DOHH2 (cell line): ENCODE results near the gene FAM168B.

Source experiments
- CTCF ChIP-seq: fragments of 200-600 bp; sonication (generic); IDR thresholded peaks from one replicate; pipeline ENCODE4 v1.5.1; 2014; ENCODE audit warnings: antibody characterized with exemption, mild to moderate bottlenecking, low read depth, low read length; ENCODE audit not compliant: poor library complexity, severe bottlenecking
- EZH2phosphoT487 ChIP-seq: fragments of 200-600 bp; sonication (generic); IDR thresholded peaks from 2 replicates; pipeline ENCODE4 v1.6.1; 2017; ENCODE audit warnings: borderline replicate concordance, mild to moderate bottlenecking, antibody characterized with exemption, low read length, moderate library complexity, mixed read lengths

- no peak for TF ChIP-seq CTCF
- no peak for TF ChIP-seq EZH2phosphoT487
Observed at GRCh38 chr2:131052741-131053263, 40.5 kb downstream of the FAM168B start.
